Neural progenitor cell (in vitro differentiated cells): ENCODE data around the gene EFNA5. TPM values are rescaled to one million over a fixed set of nuclear protein-coding genes. Genes with fewer than 3 reads are reported as not detected.

ENCODE experiments used
- DNase-seq: peaks from one replicate; pipeline ENCODE4 v3.0.0-alpha.2; 2016; ENCODE audit warnings: low spot score
- H2AFZ ChIP-seq: fragments of 200-600 bp; sonication (generic); replicated peaks from 2 replicates; pipeline ENCODE4 v1.6.1; 2016; ENCODE audit warnings: antibody characterized with exemption
- H3F3A ChIP-seq: fragments of 200-600 bp; sonication (generic); 2 replicates; pipeline ENCODE4 v1.6.1; 2016; ENCODE audit warnings: antibody characterized with exemption, low read depth
- H3K27ac ChIP-seq: fragments of 200-600 bp; sonication (generic); 2 replicates; pipeline ENCODE4 v1.5.1; 2016; ENCODE audit warnings: mild to moderate bottlenecking
- H3K27me3 ChIP-seq: fragments of 200-600 bp; sonication (generic); 2 replicates; pipeline ENCODE4 v1.6.1; 2016; ENCODE audit warnings: mild to moderate bottlenecking, moderate library complexity
- H3K36me3 ChIP-seq: fragments of 200-600 bp; sonication (generic); 2 replicates; pipeline ENCODE4 v1.5.1; 2016
- H3K4me1 ChIP-seq: fragments of 200-600 bp; sonication (generic); 2 replicates; pipeline ENCODE4 v1.6.1; 2016; ENCODE audit warnings: mixed run types
- H3K4me2 ChIP-seq: fragments of 200-600 bp; sonication (generic); 2 replicates; pipeline ENCODE4 v1.6.1; 2016
- H3K4me3 ChIP-seq: fragments of 200-600 bp; sonication (generic); 2 replicates; pipeline ENCODE4 v1.5.1; 2016
- H3K79me2 ChIP-seq: fragments of 200-600 bp; sonication (generic); 2 replicates; pipeline ENCODE4 v1.6.1; 2016; ENCODE audit warnings: low read depth
- H3K9ac ChIP-seq: fragments of 200-600 bp; sonication (generic); 2 replicates; pipeline ENCODE4 v1.6.1; 2016
- H3K9me3 ChIP-seq: fragments of 200-600 bp; sonication (generic); 2 replicates; pipeline ENCODE4 v1.5.1; 2016; ENCODE audit warnings: low read depth
- H4K20me1 ChIP-seq: fragments of 200-600 bp; sonication (generic); 2 replicates; pipeline ENCODE4 v1.6.1; 2016; ENCODE audit warnings: low read depth
- H3K27ac Mint-ChIP-seq: 3 replicates; pipeline ENCODE4 v1.8.0; 2021; ENCODE audit warnings: mixed read lengths
- H3K27me3 Mint-ChIP-seq: 2 replicates; pipeline ENCODE4 v1.8.0; 2022; ENCODE audit warnings: low read depth, mild to moderate bottlenecking, inconsistent platforms, moderate library complexity, mixed read lengths; ENCODE audit not compliant: insufficient read depth
- H3K36me3 Mint-ChIP-seq: 3 replicates; pipeline ENCODE4 v1.8.0; 2021; ENCODE audit warnings: mixed read lengths
- H3K4me1 Mint-ChIP-seq: 3 replicates; pipeline ENCODE4 v1.8.0; 2021; ENCODE audit warnings: mixed read lengths
- H3K4me3 Mint-ChIP-seq: 3 replicates; pipeline ENCODE4 v1.8.0; 2021; ENCODE audit warnings: mild to moderate bottlenecking, moderate library complexity, mixed read lengths
- H3K9me3 Mint-ChIP-seq: 3 replicates; pipeline ENCODE4 v1.8.0; 2020; ENCODE audit warnings: mixed read lengths
- CTCF ChIP-seq: fragments of 200-600 bp; sonication (generic); IDR thresholded peaks from 2 replicates; pipeline ENCODE4 v1.5.1; 2017; ENCODE audit warnings: antibody characterized with exemption, mild to moderate bottlenecking
- EZH2 ChIP-seq: fragments of 200-600 bp; sonication (generic); IDR thresholded peaks from 2 replicates; pipeline ENCODE4 v1.6.1; 2017; ENCODE audit warnings: antibody characterized with exemption, mild to moderate bottlenecking, moderate library complexity
- EZH2phosphoT487 ChIP-seq: fragments of 200-600 bp; sonication (generic); IDR thresholded peaks from 2 replicates; pipeline ENCODE4 v1.6.1; 2017; ENCODE audit warnings: antibody characterized with exemption
- total RNA-seq: library from RNA; depleted of rRNA; stranded (reverse); fragments of >200 nt; gene quantifications from 2 replicates; pipeline ENCODE4 v1.2.3, GENCODE V29; 2015; ENCODE audit warnings: low replicate concordance

Gene EFNA5
- total RNA-seq, 1 donor from 2014 or later, result 105 TPM

DNA sequence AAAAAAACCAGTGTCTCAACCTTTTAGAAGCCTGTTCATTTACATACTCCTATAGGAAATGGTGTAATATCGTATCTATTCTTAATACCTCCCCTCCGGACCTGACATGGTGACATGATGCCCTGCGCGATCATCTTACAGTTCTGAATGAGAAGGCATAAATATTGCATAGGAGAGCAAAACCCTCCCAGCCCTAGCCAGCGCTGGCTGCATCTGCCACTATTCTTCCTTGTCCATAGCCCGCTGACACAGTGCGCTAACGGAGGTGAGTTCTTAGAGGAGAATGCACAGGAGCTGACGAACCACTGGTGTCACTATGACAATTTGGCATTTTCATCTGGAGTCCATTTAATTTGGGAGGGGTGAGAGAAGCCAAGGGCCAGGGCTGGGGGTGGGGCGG lies 290.1 kb downstream of the EFNA5 start:
- Histone ChIP-seq H3K27ac (no peak overlapping the region), H3K4me2 (no peak overlapping the region), H3K27me3 (no peaks in the 10 kb centered on the region), H3K36me3 (peaks cover 10% of the 10 kb centered on the region), H3K9ac (no peak overlapping the region), H4K20me1 (peaks cover 81% of the 10 kb centered on the region), H3K4me1 (peaks cover 26% of the 10 kb centered on the region), H2AFZ (no peak overlapping the region), H3K4me3 (no peak overlapping the region), H3K79me2 (peaks cover 20% of the 10 kb centered on the region), H3K9me3 (no peaks in the 10 kb centered on the region), H3F3A (peaks cover 38% of the 10 kb centered on the region)
- H3K27ac Mint-ChIP-seq, result no peak overlapping the region
- H3K4me3 Mint-ChIP-seq, result no peak overlapping the region
- H3K9me3 Mint-ChIP-seq, result no peaks in the 10 kb centered on the region
- H3K4me1 Mint-ChIP-seq, result peaks cover 42% of the 10 kb centered on the region
- no peak for DNase-seq
- no peaks in the 10 kb centered on the region for H3K27me3 Mint-ChIP-seq
- H3K36me3 Mint-ChIP-seq, result peaks cover 55% of the 10 kb centered on the region
- TF ChIP-seq EZH2phosphoT487 (no peak), CTCF (no peak), EZH2 (no peak)

DNA sequence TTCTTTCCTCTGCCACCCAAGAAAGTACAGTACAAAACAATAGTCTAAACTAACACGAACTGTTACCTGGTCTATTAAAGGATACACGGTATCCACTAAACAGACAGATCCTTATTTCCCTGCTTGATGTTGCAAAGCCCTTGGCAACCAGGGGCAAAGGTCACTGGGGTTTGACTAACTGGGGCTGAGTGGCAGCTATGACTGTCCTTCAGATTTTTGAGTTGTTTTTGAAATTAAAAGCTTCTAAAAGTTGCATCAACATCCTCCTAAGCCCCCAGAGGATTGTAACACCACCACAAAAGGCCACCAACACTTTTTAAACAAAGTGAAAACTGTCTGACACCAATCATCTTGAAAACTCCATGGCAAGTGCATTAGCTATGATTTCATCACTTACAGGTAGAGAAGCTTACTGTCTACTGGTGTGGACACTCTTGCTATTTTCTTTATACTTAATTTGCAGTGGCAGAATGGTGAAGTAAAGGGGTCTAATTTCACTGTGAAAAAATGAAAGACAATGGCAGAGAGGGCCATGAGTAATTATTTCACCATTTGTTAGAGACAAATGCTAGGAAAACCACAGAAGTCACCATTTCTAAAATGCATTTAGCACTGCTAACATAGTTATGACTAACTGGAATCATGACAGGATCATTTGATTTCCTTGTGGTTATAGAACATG lies 292.4 kb downstream of the EFNA5 start:
- H3K36me3 ChIP-seq, result no peaks in the 10 kb centered on the region
- no peaks in the 10 kb centered on the region for H3K79me2 ChIP-seq
- no peak overlapping the region for H2AFZ ChIP-seq
- peaks cover 57% of the 10 kb centered on the region for H3F3A ChIP-seq
- no peak for TF ChIP-seq CTCF
- TF ChIP-seq EZH2, result no peak
- TF ChIP-seq EZH2phosphoT487, result no peak
- peak overlapping the region; percentile 31 for H3K27ac ChIP-seq
- H3K27me3 Mint-ChIP-seq, result no peaks in the 10 kb centered on the region
- H4K20me1 ChIP-seq, result peaks cover 73% of the 10 kb centered on the region
- peaks cover 50% of the 10 kb centered on the region for H3K4me1 Mint-ChIP-seq
- H3K9ac ChIP-seq, result no peak overlapping the region
- H3K4me2 ChIP-seq, result no peak overlapping the region
- H3K4me1 ChIP-seq, result peaks cover 36% of the 10 kb centered on the region
- peaks cover 37% of the 10 kb centered on the region for H3K36me3 Mint-ChIP-seq
- DNase-seq, result no peak
- no peak overlapping the region for H3K4me3 Mint-ChIP-seq
- H3K27me3 ChIP-seq, result no peaks in the 10 kb centered on the region
- H3K27ac Mint-ChIP-seq, result peak overlapping the region; percentile 37
- H3K4me3 ChIP-seq, result no peak overlapping the region
- H3K9me3 Mint-ChIP-seq, result no peaks in the 10 kb centered on the region
- no peaks in the 10 kb centered on the region for H3K9me3 ChIP-seq

DNA sequence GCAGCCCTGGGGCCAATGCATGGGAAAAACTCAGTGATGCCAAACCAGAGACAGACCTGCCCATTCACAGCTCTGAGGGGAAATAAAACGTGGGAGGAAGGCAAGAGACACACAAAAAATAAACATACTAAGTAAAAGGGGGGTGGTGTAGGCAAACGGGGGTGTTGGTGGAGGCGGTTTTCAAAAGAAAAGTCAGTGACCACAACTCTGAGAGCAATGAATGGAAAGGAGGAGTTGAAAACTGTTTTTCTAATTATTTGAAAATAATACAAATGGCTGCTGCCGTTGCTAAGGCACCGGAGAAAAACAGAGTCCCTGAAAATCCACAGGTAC lies 293.5 kb downstream of the EFNA5 start:
- no peak overlapping the region for H3K4me3 ChIP-seq
- no peak for DNase-seq
- H3K4me2 ChIP-seq, result no peak overlapping the region
- peaks cover 67% of the 10 kb centered on the region for H4K20me1 ChIP-seq
- H3K9me3 Mint-ChIP-seq, result no peaks in the 10 kb centered on the region
- H3K36me3 Mint-ChIP-seq, result peaks cover 29% of the 10 kb centered on the region
- peaks cover 59% of the 10 kb centered on the region for H3F3A ChIP-seq
- H3K9me3 ChIP-seq, result no peaks in the 10 kb centered on the region
- no peaks in the 10 kb centered on the region for H3K27me3 Mint-ChIP-seq
- peak overlapping the region; percentile 26 for H3K27ac Mint-ChIP-seq
- no peak for TF ChIP-seq EZH2
- no peaks in the 10 kb centered on the region for H3K27me3 ChIP-seq
- H3K36me3 ChIP-seq, result no peaks in the 10 kb centered on the region
- H3K27ac ChIP-seq, result peak overlapping the region; percentile 31
- no peak overlapping the region for H2AFZ ChIP-seq
- H3K4me3 Mint-ChIP-seq, result no peak overlapping the region
- peaks cover 56% of the 10 kb centered on the region for H3K4me1 Mint-ChIP-seq
- peaks cover 35% of the 10 kb centered on the region for H3K4me1 ChIP-seq
- no peak overlapping the region for H3K9ac ChIP-seq
- H3K79me2 ChIP-seq, result no peaks in the 10 kb centered on the region

- no peak for DNase-seq
- no peaks in the 10 kb centered on the region for H3K36me3 ChIP-seq
- H3K27me3 ChIP-seq, result no peaks in the 10 kb centered on the region
- Mint-ChIP-seq H3K27me3 (no peaks in the 10 kb centered on the region), H3K9me3 (no peaks in the 10 kb centered on the region), H3K36me3 (peaks cover 29% of the 10 kb centered on the region), H3K4me1 (peaks cover 59% of the 10 kb centered on the region), H3K4me3 (no peak overlapping the region), H3K27ac (peak overlapping the region; percentile 26)
- H3K79me2 ChIP-seq, result no peaks in the 10 kb centered on the region
- H3K27ac ChIP-seq, result peak overlapping the region; percentile 31
- peaks cover 54% of the 10 kb centered on the region for H3F3A ChIP-seq
- H3K9ac ChIP-seq, result no peak overlapping the region
- H3K4me1 ChIP-seq, result peaks cover 35% of the 10 kb centered on the region
- peaks cover 62% of the 10 kb centered on the region for H4K20me1 ChIP-seq
- H3K9me3 ChIP-seq, result no peaks in the 10 kb centered on the region
- no peak overlapping the region for H3K4me3 ChIP-seq
- no peak for TF ChIP-seq CTCF
- TF ChIP-seq EZH2, result no peak
- no peak for TF ChIP-seq EZH2phosphoT487
- H2AFZ ChIP-seq, result no peak overlapping the region
- no peak overlapping the region for H3K4me2 ChIP-seq
Measured at GRCh38 chr5:107376546-107377276, 294.0 kb downstream of the EFNA5 start.
